Measurements from ENCODE around the gene ZNF580.

The ZNF580 gene

GRCh38 chr19:55687281-55688201, 46.7 kb downstream of the ZNF580 start:
- Histone ChIP-seq H3K36me3 (peaks cover 59% of the 10 kb centered on the region), H3K27me3 (ENCODE audit: insufficient read depth, low read depth, severe bottlenecking) (no peaks in the 10 kb centered on the region), H3K4me3 (ENCODE audit: low read depth, low read length) (no peak overlapping the region), H3K9me3 (ENCODE audit: severe bottlenecking) (no peaks in the 10 kb centered on the region), H3K27ac (no peak overlapping the region)
- no peak for DNase-seq
- TF ChIP-seq CTCF (IDR thresholded peaks at IDR 0.05; ENCODE audit: low read depth, low read length) = no peak

- no peak overlapping the region for H3K4me3 ChIP-seq (ENCODE audit: low read depth, low read length)
- no peaks in the 10 kb centered on the region for H3K9me3 ChIP-seq (ENCODE audit: severe bottlenecking)
- no peak overlapping the region for H3K27ac ChIP-seq
- peaks cover 59% of the 10 kb centered on the region for H3K36me3 ChIP-seq
- DNase-seq = peak; percentile 28
- TF ChIP-seq CTCF (IDR thresholded peaks at IDR 0.05; ENCODE audit: low read depth, low read length) = no peak
- H3K27me3 ChIP-seq (ENCODE audit: insufficient read depth, low read depth, severe bottlenecking) = no peaks in the 10 kb centered on the region
Observed at GRCh38 chr19:55688422-55689218, 47.8 kb downstream of the ZNF580 start.

GRCh38 chr19:55689411-55690108, 48.8 kb downstream of the ZNF580 start:
- no peak for TF ChIP-seq CTCF (IDR thresholded peaks at IDR 0.05; ENCODE audit: low read depth, low read length)
- Histone ChIP-seq H3K36me3 (peaks cover 62% of the 10 kb centered on the region), H3K4me3 (ENCODE audit: low read depth, low read length) (no peak overlapping the region), H3K9me3 (ENCODE audit: severe bottlenecking) (no peaks in the 10 kb centered on the region), H3K27me3 (ENCODE audit: insufficient read depth, low read depth, severe bottlenecking) (no peaks in the 10 kb centered on the region), H3K27ac (no peak overlapping the region)
- no peak for DNase-seq

- no peaks in the 10 kb centered on the region for H3K27me3 ChIP-seq (ENCODE audit: insufficient read depth, low read depth, severe bottlenecking)
- H3K9me3 ChIP-seq (ENCODE audit: severe bottlenecking) = no peaks in the 10 kb centered on the region
- H3K4me3 ChIP-seq (ENCODE audit: low read depth, low read length) = no peak overlapping the region
- H3K27ac ChIP-seq = no peak overlapping the region
- no peak for DNase-seq
- H3K36me3 ChIP-seq = peaks cover 58% of the 10 kb centered on the region
- TF ChIP-seq CTCF (IDR thresholded peaks at IDR 0.05; ENCODE audit: low read depth, low read length) = no peak
Observed at GRCh38 chr19:55690109-55690768, 49.4 kb downstream of the ZNF580 start.

- peaks cover 54% of the 10 kb centered on the region for H3K36me3 ChIP-seq
- H3K9me3 ChIP-seq (ENCODE audit: severe bottlenecking) = no peaks in the 10 kb centered on the region
- no peak overlapping the region for H3K4me3 ChIP-seq (ENCODE audit: low read depth, low read length)
Observed at GRCh38 chr19:55690769-55691545, 50.2 kb downstream of the ZNF580 start.

More at GRCh38 chr19:55690769-55691545, 50.2 kb downstream of the ZNF580 start:
- no peak for DNase-seq
- no peak overlapping the region for H3K27ac ChIP-seq
- TF ChIP-seq CTCF (IDR thresholded peaks at IDR 0.05; ENCODE audit: low read depth, low read length) = no peak
- H3K27me3 ChIP-seq (ENCODE audit: insufficient read depth, low read depth, severe bottlenecking) = no peaks in the 10 kb centered on the region

Measured in WERI-Rb-1 (cell line).